OCI-LY7 (cell line): ENCODE results near the gene BEND4. TPM values are rescaled to one million over a fixed set of nuclear protein-coding genes. Genes with fewer than 3 reads are reported as not detected.

ENCODE experiments used
- BruUV-seq: library from RNA; stranded (reverse); fragments of 400-500 nt; replicated peaks from 2 replicates; lab custom pipeline; 2021; lab: Mats Ljungman, UMichigan
- CTCF ChIA-PET: fragments of 300-600 bp; sonication (Branson Sonifier 250); formaldehyde crosslinking; loops from one replicate; lab custom pipeline; 2022; ENCODE audit warnings: antibody characterized with exemption; ENCODE audit not compliant: unreplicated experiment; lab: Charles Lee
- POLR2A ChIA-PET: fragments of 300-600 bp; sonication (Branson Sonifier 250); formaldehyde crosslinking; loops from one replicate; lab custom pipeline; 2022; ENCODE audit warnings: antibody characterized with exemption; lab: Charles Lee
- DNase-seq: peaks from one replicate; pipeline ENCODE4 v3.0.0-alpha.2; 2015; ENCODE audit warnings: low spot score
- H2AFZ ChIP-seq: fragments of 200-600 bp; sonication (generic), shearing (Covaris generic); 2 replicates; pipeline ENCODE4 v1.6.1; 2014; ENCODE audit warnings: mild to moderate bottlenecking, antibody characterized with exemption, low read length, moderate library complexity
- H3K27ac ChIP-seq: fragments of 200-600 bp; sonication (generic); 2 replicates; pipeline ENCODE4 v1.5.1; 2014; ENCODE audit warnings: mixed run types, low read depth, mild to moderate bottlenecking, moderate library complexity, low read length, inconsistent platforms; ENCODE audit not compliant: poor library complexity, severe bottlenecking
- H3K36me3 ChIP-seq: fragments of 200-600 bp; sonication (generic); 2 replicates; pipeline ENCODE4 v1.6.1; 2014; ENCODE audit warnings: mild to moderate bottlenecking, antibody characterized with exemption, low read length, moderate library complexity, mixed read lengths; ENCODE audit not compliant: insufficient read depth
- H3K4me1 ChIP-seq: fragments of 200-600 bp; sonication (generic); 2 replicates; pipeline ENCODE4 v1.5.1; 2014; ENCODE audit warnings: mild to moderate bottlenecking, low read length; ENCODE audit not compliant: insufficient read depth, poor library complexity, severe bottlenecking
- H3K4me2 ChIP-seq: fragments of 200-600 bp; sonication (generic); 2 replicates; pipeline ENCODE4 v1.6.1; 2014; ENCODE audit warnings: mild to moderate bottlenecking, low read length
- H3K4me3 ChIP-seq: fragments of 200-600 bp; sonication (generic); 2 replicates; pipeline ENCODE4 v1.5.1; 2014; ENCODE audit warnings: mild to moderate bottlenecking, low read depth, low read length; ENCODE audit not compliant: poor library complexity, severe bottlenecking
- H3K79me2 ChIP-seq: fragments of 200-600 bp; sonication (generic); 2 replicates; pipeline ENCODE4 v1.6.1; 2016; ENCODE audit warnings: low read depth, mild to moderate bottlenecking, low read length, moderate library complexity, mixed read lengths; ENCODE audit not compliant: insufficient read depth
- H3K9me2 ChIP-seq: fragments of 200-600 bp; sonication (generic); 2 replicates; pipeline ENCODE4 v1.6.1; 2016; ENCODE audit warnings: mild to moderate bottlenecking, low read length, mixed read lengths; ENCODE audit not compliant: insufficient read depth
- H3K9me3 ChIP-seq: fragments of 200-600 bp; sonication (generic); 2 replicates; pipeline ENCODE4 v1.6.1; 2014; ENCODE audit warnings: mild to moderate bottlenecking, mixed run types, low read length, mixed read lengths
- H4K20me1 ChIP-seq: fragments of 200-600 bp; sonication (generic); 2 replicates; pipeline ENCODE4 v1.6.1; 2014; ENCODE audit warnings: mild to moderate bottlenecking, antibody characterized with exemption, low read length, moderate library complexity, mixed read lengths; ENCODE audit not compliant: insufficient read depth
- EZH2phosphoT487 ChIP-seq: fragments of 200-600 bp; sonication (generic); IDR thresholded peaks from 2 replicates; pipeline ENCODE4 v1.6.1; 2018; ENCODE audit warnings: low read depth, borderline replicate concordance, mild to moderate bottlenecking, mixed run types, antibody characterized with exemption, low read length, moderate library complexity, mixed read lengths
- intact Hi-C: fragments of 100-400 bp; cut with micrococcal nuclease; formaldehyde crosslinking; loops from one replicate; pipeline ENCODE4 v1.10.0; 2022; ENCODE audit not compliant: unreplicated experiment
- total RNA-seq, 2 experiments: library from RNA; depleted of rRNA in 1 of 2; stranded (reverse); fragments of >200 nt in 1 of 2; shearing (Covaris generic) in 1 of 2; gene quantifications; 2 replicates each; pipeline ENCODE4 v1.2.3, GENCODE V29; 2014 to 2022
- TF ChIP-seq, protein P1 (sequence below): fragments of 200-600 bp; sonication (generic); conservative IDR thresholded peaks from 2 replicates; pipeline ENCODE4 v1.5.1; 2014; ENCODE audit warnings: mild to moderate bottlenecking, antibody characterized with exemption, low read length, moderate library complexity, mixed read lengths

BEND4 gene
- total RNA-seq, 2 experiments from 2014 or later: 21.3 to 33.4 TPM

DNA sequence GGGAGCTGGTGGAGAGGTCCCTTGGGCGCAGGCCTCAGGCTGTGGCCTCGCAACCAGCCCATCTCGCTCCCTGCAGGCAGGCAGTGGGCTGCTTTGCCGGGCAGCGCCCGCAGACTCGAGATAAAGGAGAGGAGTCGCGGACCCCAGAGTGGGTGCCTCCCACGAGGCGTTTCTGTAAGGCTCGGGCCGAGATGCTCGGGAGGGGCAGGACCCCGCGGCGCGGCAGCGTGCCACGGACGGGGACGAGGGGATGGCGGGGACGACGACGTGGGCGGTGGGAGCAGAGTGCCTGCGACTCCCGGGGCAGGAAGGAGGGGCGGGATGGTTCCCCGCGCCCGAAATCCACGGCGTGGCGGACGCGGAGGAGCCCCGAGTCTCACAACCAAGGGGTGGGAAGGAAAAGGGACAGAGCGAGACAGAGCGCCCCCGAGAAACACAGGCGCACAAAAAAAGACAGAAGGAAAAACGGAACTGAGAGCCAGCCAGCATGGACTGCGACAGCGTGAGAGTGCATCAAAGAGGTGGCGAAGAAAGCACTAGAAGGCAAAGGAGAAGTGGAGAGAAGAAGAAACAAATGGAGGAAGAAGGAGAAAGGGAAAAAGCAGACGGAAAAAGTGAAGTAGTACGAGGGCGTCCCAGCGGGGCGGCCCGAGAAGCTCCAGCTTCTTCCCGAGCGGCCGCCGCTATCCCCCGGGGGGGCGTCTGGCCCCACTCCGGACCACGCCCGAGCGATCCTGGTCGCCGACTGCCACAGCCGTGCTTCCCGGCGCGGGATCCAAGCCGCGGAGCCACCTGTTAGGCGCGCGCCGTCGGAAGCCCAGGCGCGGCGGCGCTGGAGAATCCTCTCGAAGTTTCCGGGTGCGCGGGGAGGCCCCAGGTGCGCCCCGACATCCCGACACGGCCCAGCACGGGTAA lies 1.5 kb downstream of the BEND4 start:
- Histone ChIP-seq H3K9me2 (no peaks in the 10 kb centered on the region), H3K27ac (peak overlapping the region; percentile 63), H3K4me2 (peak overlapping the region; percentile 99), H3K4me3 (peak overlapping the region; percentile 82), H3K36me3 (peaks cover 37% of the 10 kb centered on the region), H3K79me2 (peaks cover 68% of the 10 kb centered on the region), H2AFZ (peak overlapping the region; percentile 80), H3K9me3 (no peaks in the 10 kb centered on the region), H4K20me1 (peaks cover 39% of the 10 kb centered on the region), H3K4me1 (peaks cover 50% of the 10 kb centered on the region)
- TF ChIP-seq, protein P1, sequence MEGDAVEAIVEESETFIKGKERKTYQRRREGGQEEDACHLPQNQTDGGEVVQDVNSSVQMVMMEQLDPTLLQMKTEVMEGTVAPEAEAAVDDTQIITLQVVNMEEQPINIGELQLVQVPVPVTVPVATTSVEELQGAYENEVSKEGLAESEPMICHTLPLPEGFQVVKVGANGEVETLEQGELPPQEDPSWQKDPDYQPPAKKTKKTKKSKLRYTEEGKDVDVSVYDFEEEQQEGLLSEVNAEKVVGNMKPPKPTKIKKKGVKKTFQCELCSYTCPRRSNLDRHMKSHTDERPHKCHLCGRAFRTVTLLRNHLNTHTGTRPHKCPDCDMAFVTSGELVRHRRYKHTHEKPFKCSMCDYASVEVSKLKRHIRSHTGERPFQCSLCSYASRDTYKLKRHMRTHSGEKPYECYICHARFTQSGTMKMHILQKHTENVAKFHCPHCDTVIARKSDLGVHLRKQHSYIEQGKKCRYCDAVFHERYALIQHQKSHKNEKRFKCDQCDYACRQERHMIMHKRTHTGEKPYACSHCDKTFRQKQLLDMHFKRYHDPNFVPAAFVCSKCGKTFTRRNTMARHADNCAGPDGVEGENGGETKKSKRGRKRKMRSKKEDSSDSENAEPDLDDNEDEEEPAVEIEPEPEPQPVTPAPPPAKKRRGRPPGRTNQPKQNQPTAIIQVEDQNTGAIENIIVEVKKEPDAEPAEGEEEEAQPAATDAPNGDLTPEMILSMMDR: peak; percentile 59
- no peak for TF ChIP-seq EZH2phosphoT487
- intact Hi-C loops: loop anchor here (5.0 to 10.0 kb wide), 3 partner anchors 159 to 504 kb away; partner anchors contain the start of genes ATP8A1, SLC30A9 and TMEM33
- BruUV-seq: no TSS peak
- ChIA-PET POLR2A (interaction anchor here (0.6 to 2.0 kb wide), 6 partner anchors 12 to 493 kb away, joined by 3 to 5 read pairs (median 4); partner anchors contain the start of gene SLC30A9), CTCF (no interaction called here)
- peak; percentile 78 for DNase-seq

DNA sequence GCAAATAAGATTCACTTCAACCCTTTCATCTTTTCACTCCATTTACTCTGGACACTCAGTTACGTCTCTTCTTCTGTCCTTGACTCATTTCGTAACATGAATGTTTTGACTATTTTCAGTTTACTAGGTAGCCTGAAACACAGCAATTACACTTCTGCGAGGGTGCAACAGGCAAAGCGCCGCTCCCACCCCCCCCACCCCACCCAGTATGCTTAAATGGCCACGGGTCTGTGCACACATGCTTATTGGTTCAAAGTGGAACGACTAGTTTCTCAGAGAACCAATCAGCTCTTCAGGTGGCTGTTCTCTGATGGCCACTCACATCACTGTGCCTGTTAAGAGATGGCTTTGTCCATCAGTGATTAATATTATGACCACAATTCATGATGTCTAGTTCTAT lies 3.5 kb downstream of the BEND4 start:
- peak overlapping the region; percentile 82 for H3K4me3 ChIP-seq
- no peak for TF ChIP-seq EZH2phosphoT487
- TF ChIP-seq, protein P1: no peak
- H3K79me2 ChIP-seq: peaks cover 79% of the 10 kb centered on the region
- peak; percentile 24 for DNase-seq
- H3K4me1 ChIP-seq: peaks cover 43% of the 10 kb centered on the region
- H3K4me2 ChIP-seq: peak overlapping the region; percentile 99
- no peaks in the 10 kb centered on the region for H3K9me2 ChIP-seq
- H3K27ac ChIP-seq: no peak overlapping the region
- H3K9me3 ChIP-seq: no peaks in the 10 kb centered on the region
- POLR2A ChIA-PET: interaction anchor here (0.6 to 1.3 kb wide), 5 partner anchors 8 to 209 kb away, joined by 3 to 6 read pairs (median 3); no protein-coding TSS in a partner anchor
- CTCF ChIA-PET: no interaction called here
- intact Hi-C loops: no loop called here
- peaks cover 56% of the 10 kb centered on the region for H3K36me3 ChIP-seq
- H2AFZ ChIP-seq: no peak overlapping the region
- no TSS peak for BruUV-seq
- peaks cover 46% of the 10 kb centered on the region for H4K20me1 ChIP-seq

DNA sequence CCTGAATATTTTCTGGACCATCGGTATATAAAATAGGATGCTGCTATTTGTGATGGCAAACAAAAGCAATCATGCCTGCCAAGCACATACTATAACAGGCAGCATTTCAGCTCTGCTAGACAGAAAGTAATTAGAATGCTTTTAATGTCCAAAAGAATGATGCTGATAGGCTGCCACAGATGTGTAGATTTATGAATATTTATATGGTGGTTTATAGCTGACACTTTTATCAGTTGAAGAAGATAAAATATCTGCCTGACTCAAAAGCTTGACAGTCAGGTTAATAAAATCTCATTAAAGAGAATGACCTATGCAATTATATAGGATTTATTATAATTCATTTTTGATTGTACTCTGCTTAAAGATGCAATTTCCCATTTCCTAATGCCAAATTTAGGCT lies 4.0 kb downstream of the BEND4 start:
- H3K79me2 ChIP-seq: peaks cover 80% of the 10 kb centered on the region
- H3K27ac ChIP-seq: no peak overlapping the region
- DNase-seq: peak; percentile 10
- no peak overlapping the region for H2AFZ ChIP-seq
- H4K20me1 ChIP-seq: peaks cover 49% of the 10 kb centered on the region
- no peaks in the 10 kb centered on the region for H3K9me3 ChIP-seq
- TF ChIP-seq EZH2phosphoT487: no peak
- TF ChIP-seq, protein P1: no peak
- intact Hi-C loops: no loop called here
- BruUV-seq: no TSS peak
- H3K4me2 ChIP-seq: peak overlapping the region; percentile 99
- peaks cover 61% of the 10 kb centered on the region for H3K36me3 ChIP-seq
- POLR2A ChIA-PET: interaction anchor here (0.6 to 0.8 kb wide), 2 partner anchors 10 to 209 kb away, joined by 3 read pairs; no protein-coding TSS in a partner anchor
- CTCF ChIA-PET: no interaction called here
- H3K4me3 ChIP-seq: peak overlapping the region; percentile 82
- no peaks in the 10 kb centered on the region for H3K9me2 ChIP-seq
- peaks cover 37% of the 10 kb centered on the region for H3K4me1 ChIP-seq
